HepG2 (cell line): ENCODE data around the gene TLR6. TPM values are rescaled to one million over a fixed set of nuclear protein-coding genes. Genes with fewer than 3 reads are reported as not detected.

ENCODE experiments used
- AGO2 ChIP-seq: fragments of 200-400 bp; formaldehyde crosslinking; optimal IDR thresholded peaks from 2 replicates; pipeline ENCODE3; 2017; ENCODE audit warnings: mild to moderate bottlenecking, low read depth, low read length, moderate library complexity
- ARID3A ChIP-seq: IDR thresholded peaks from 2 replicates; pipeline ENCODE4 v1.6.1; 2012; ENCODE audit warnings: low read depth, low read length, improper control_type of control experiment
- CC2D1A ChIP-seq: sonication (generic); formaldehyde crosslinking; IDR thresholded peaks from 2 replicates; pipeline ENCODE4 v1.8.1; 2023; ENCODE audit warnings: mild to moderate bottlenecking, missing genetic modification reagents
- CEBPG ChIP-seq: IDR thresholded peaks from 2 replicates; pipeline ENCODE4 v1.6.1; 2016
- CREB1 ChIP-seq, 2 experiments: fragments of 450-650 bp in 1 of 2; IDR thresholded peaks; 2 replicates each; pipeline ENCODE4 v1.6.1; 2016 to 2017; ENCODE audit warnings: control low read depth in 1 of 2, mild to moderate bottlenecking in 1 of 2, missing compliant biosample characterization in 1 of 2, missing genetic modification characterization in 1 of 2
- HNF4G ChIP-seq, 2 experiments: sonication (generic) in 1 of 2; formaldehyde crosslinking in 1 of 2; IDR thresholded peaks; 2 replicates each; pipeline versions ENCODE4 v1.4.0 to v1.6.1; 2011 to 2020; ENCODE audit warnings: borderline replicate concordance in 2 of 2, low read depth in 2 of 2, mild to moderate bottlenecking in 2 of 2, low read length in 1 of 2, missing genetic modification reagents in 1 of 2, moderate library complexity in 1 of 2
- KLF11 ChIP-seq: IDR thresholded peaks from 2 replicates; pipeline ENCODE4 v1.6.1; 2016; ENCODE audit warnings: missing compliant biosample characterization
- MAX ChIP-seq: IDR thresholded peaks from 2 replicates; pipeline ENCODE4 v1.6.1; 2012; ENCODE audit warnings: inconsistent platforms
- MIER3 ChIP-seq: IDR thresholded peaks from 2 replicates; pipeline ENCODE4 v1.6.1; 2016; ENCODE audit warnings: missing compliant biosample characterization, borderline replicate concordance
- NFKBIZ ChIP-seq: IDR thresholded peaks from 2 replicates; pipeline ENCODE4 v1.6.1; 2018; ENCODE audit warnings: missing genetic modification reagents, missing compliant biosample characterization
- POLR2A ChIP-seq, 2 experiments: IDR thresholded peaks; 2 replicates each; pipeline ENCODE4 v1.6.1; 2011; ENCODE audit warnings: low read depth in 2 of 2, low read length in 2 of 2, mild to moderate bottlenecking in 1 of 2, moderate library complexity in 1 of 2; ENCODE audit not compliant: insufficient read depth in 1 of 2
- PRDM10 ChIP-seq: sonication (generic); formaldehyde crosslinking; IDR thresholded peaks from 2 replicates; pipeline ENCODE4 v1.4.0; 2020; ENCODE audit warnings: low read depth, missing genetic modification reagents
- SAP130 ChIP-seq: IDR thresholded peaks from 2 replicates; pipeline ENCODE4 v1.6.1; 2016; ENCODE audit warnings: low read depth
- SNRNP70 ChIP-seq: fragments of 200-400 bp; formaldehyde crosslinking; IDR thresholded peaks from 2 replicates; pipeline ENCODE4 v1.6.1; 2017; ENCODE audit warnings: mild to moderate bottlenecking, low read depth, low read length, moderate library complexity
- THRA ChIP-seq: sonication (generic); formaldehyde crosslinking; IDR thresholded peaks from 2 replicates; pipeline ENCODE4 v1.4.0; 2020; ENCODE audit warnings: missing genetic modification reagents, borderline replicate concordance
- U2AF2 ChIP-seq: fragments of 200-400 bp; formaldehyde crosslinking; IDR thresholded peaks from 2 replicates; pipeline ENCODE4 v1.6.1; 2017; ENCODE audit warnings: low read depth, mild to moderate bottlenecking, low read length
- ZBTB39 ChIP-seq: sonication (generic); formaldehyde crosslinking; IDR thresholded peaks from 2 replicates; pipeline ENCODE4 v1.5.0; 2020; ENCODE audit warnings: missing genetic modification reagents
- ZFP90 ChIP-seq: sonication (generic); formaldehyde crosslinking; IDR thresholded peaks from 2 replicates; pipeline ENCODE4 v1.8.0; 2022; ENCODE audit warnings: missing genetic modification reagents, mild to moderate bottlenecking, inconsistent platforms, borderline replicate concordance
- ZFY ChIP-seq: sonication (generic); formaldehyde crosslinking; IDR thresholded peaks from 2 replicates; pipeline ENCODE4 v1.4.0; 2020; ENCODE audit warnings: missing genetic modification reagents
- ZMYM4 ChIP-seq: sonication (generic); formaldehyde crosslinking; IDR thresholded peaks from 2 replicates; pipeline ENCODE4 v1.8.1; 2023; ENCODE audit warnings: mild to moderate bottlenecking, missing genetic modification reagents
- ZNF773 ChIP-seq: sonication (generic); formaldehyde crosslinking; IDR thresholded peaks from 2 replicates; pipeline ENCODE4 v1.4.0; 2020; ENCODE audit warnings: missing genetic modification reagents, borderline replicate concordance
- polyA plus RNA-seq, 8 experiments: library from polyadenylated mRNA; depleted of rRNA in 3 of 8; stranded (reverse) in 7 of 8; unstranded in 1 of 8; fragments of >200 nt; fragmentation: Illumina TruSeq in 4 of 8; extraction: Trizol in 4 of 8; gene quantifications; 2 replicates each; pipeline versions ENCODE4 v1.2.1 to v1.2.3, GENCODE V29; 2011 to 2016; ENCODE audit warnings: low read depth in 4 of 8, missing spikeins in 1 of 8, mixed read lengths in 1 of 8; ENCODE audit not compliant: insufficient read depth in 1 of 8
- total RNA-seq, 5 experiments: library from RNA; depleted of rRNA; stranded (reverse); fragments of >200 nt; fragmentation: Illumina TruSeq; extraction: Trizol; gene quantifications; 2 replicates each; pipeline ENCODE4 v1.2.3, GENCODE V29; 2016; ENCODE audit warnings: low read depth in 1 of 5

TLR6 gene
- total and polyA plus RNA-seq, 2 of the 13 experiments (the other 11 are each of a cell fraction or from before 2014, with no cell fraction given): 0.33 to 0.71 TPM

GRCh38 chr4:38904090-38904666 is 47.6 kb upstream of the TLR6 start (continued):
- TF ChIP-seq ZFY (CRISPR knock-in tag): 0 out of 2 replicates have a peak, but pooled peaks have one; percentile 22
- no peak for TF ChIP-seq CREB1 (IDR thresholded peaks at IDR 0.05)
- TF ChIP-seq CREB1 (CRISPR knock-in tag; IDR thresholded peaks at IDR 0.05): peak; percentile 51; the same call in 1 of the 2 replicates
- TF ChIP-seq MAX: no peak; the same call in 1 of the 2 replicates
- TF ChIP-seq CEBPG (CRISPR knock-in tag): 0 out of 2 replicates have a peak, but pooled peaks have one; percentile 34
- no peak for TF ChIP-seq CC2D1A (CRISPR knock-in tag)
- TF ChIP-seq HNF4G (IDR thresholded peaks at IDR 0.05; ENCODE audit: borderline replicate concordance, low read depth, low read length): peak; percentile 81; the same call in 1 of the 2 replicates
- TF ChIP-seq HNF4G (CRISPR knock-in tag; IDR thresholded peaks at IDR 0.05; ENCODE audit: borderline replicate concordance, low read depth): no peak; the same call in 1 of the 2 replicates
- TF ChIP-seq THRA (CRISPR knock-in tag): peak; percentile 27; the same call in 1 of the 2 replicates
- TF ChIP-seq POLR2A (IDR thresholded peaks at IDR 0.05; ENCODE audit: insufficient read depth in 1 of 2, low read depth in 2 of 2, low read length in 2 of 2): 0 out of 4 replicates have a peak, but pooled peaks of 1 of the 2 experiments have one; percentile 9
- no peak for TF ChIP-seq U2AF2
- TF ChIP-seq ZFP90 (CRISPR knock-in tag): no peak
- TF ChIP-seq NFKBIZ: peak; percentile 65
- TF ChIP-seq SAP130 (CRISPR knock-in tag): peak; percentile 74
- TF ChIP-seq MIER3 (CRISPR knock-in tag): no peak
- TF ChIP-seq KLF11: no peak
- 0 out of 2 replicates have a peak, but pooled peaks have one; percentile 77 for TF ChIP-seq ARID3A
- peak; percentile 37; the same call in 1 of the 2 replicates for TF ChIP-seq ZMYM4 (CRISPR knock-in tag)
- TF ChIP-seq ZNF773 (CRISPR knock-in tag): no peak
- TF ChIP-seq ZBTB39 (CRISPR knock-in tag): no peak
- no peak for TF ChIP-seq SNRNP70
- TF ChIP-seq AGO2: no peak
- TF ChIP-seq PRDM10: no peak
